C4-2B (cell line): Measurements from ENCODE around the gene ANKRD11.
"Not testable (repeated sequence)": the region's sequence is repeated elsewhere in the genome, so short reads cannot be mapped to it uniquely, and the experiment has no call there.

ENCODE experiments used
- H3K27ac ChIP-seq: fragments of 450-650 bp; 2 replicates; pipeline ENCODE4 v1.5.1; 2017
- ZFX ChIP-seq: fragments of 450-650 bp; IDR thresholded peaks from 2 replicates; pipeline ENCODE4 v1.6.1; 2017
- TF ChIP-seq, protein P1 (sequence below): fragments of 450-650 bp; conservative IDR thresholded peaks from 2 replicates; pipeline ENCODE4 v1.5.1; 2017; ENCODE audit warnings: mild to moderate bottlenecking

Gene ANKRD11

DNA sequence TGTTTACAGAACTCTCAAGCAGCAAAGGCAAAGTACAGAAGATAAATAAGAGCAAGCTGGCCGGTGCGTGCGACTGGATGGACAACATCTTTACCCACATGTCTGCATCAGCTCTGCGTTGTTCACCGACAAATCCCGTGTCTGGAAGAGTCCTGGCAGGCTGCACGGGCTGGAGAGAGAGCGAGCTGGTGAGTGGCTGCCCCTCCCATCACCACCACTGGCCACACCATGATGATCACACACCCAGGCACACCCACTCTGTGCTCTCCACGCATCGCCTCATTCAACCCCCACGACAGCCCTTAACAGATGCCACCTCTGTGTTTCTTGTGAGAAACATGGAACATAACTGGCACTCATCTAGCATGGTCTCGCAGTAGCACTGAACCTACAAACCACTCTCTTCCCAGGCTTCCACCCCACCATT lies 59.2 kb downstream of the ANKRD11 start:
- H3K27ac ChIP-seq, result peak overlapping the region; percentile 70
- TF ChIP-seq, protein P1, sequence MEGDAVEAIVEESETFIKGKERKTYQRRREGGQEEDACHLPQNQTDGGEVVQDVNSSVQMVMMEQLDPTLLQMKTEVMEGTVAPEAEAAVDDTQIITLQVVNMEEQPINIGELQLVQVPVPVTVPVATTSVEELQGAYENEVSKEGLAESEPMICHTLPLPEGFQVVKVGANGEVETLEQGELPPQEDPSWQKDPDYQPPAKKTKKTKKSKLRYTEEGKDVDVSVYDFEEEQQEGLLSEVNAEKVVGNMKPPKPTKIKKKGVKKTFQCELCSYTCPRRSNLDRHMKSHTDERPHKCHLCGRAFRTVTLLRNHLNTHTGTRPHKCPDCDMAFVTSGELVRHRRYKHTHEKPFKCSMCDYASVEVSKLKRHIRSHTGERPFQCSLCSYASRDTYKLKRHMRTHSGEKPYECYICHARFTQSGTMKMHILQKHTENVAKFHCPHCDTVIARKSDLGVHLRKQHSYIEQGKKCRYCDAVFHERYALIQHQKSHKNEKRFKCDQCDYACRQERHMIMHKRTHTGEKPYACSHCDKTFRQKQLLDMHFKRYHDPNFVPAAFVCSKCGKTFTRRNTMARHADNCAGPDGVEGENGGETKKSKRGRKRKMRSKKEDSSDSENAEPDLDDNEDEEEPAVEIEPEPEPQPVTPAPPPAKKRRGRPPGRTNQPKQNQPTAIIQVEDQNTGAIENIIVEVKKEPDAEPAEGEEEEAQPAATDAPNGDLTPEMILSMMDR, result no peak
- TF ChIP-seq ZFX, result no peak

DNA sequence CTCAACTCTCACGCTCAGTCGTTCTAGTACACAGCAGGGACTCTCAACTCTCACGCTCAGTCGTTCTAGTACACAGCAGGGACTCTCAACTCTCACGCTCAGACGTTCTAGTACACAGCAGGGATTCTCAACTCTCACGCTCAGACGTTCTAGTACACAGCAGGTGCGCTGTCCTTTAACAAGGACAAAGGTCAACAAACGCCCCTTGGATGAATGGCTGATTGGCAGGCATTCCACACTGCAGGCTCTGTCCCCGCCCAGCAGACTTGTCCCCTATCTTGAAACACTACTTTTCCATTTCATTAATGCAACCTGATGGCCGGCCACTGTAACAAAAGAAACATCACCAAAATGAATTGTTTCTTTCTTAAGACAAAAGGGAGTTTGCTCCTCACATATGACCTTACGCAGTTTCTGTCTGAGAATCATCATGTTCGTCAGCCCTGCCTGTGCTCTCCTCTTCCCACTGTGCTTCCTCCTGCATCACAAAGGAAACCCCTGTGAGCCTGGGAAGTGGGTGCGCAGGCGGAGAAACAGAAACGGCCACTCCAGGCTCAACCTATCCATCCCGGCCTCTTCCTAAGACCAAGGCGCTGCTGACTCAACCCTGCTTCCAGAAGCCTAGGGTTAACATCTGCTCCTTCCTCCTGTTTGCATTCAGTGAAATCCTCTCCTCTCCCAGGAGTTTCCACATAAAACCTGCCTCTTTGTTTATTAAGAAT lies 59.8 kb downstream of the ANKRD11 start:
- H3K27ac ChIP-seq, result peak overlapping the region; percentile 70
- no peak for TF ChIP-seq ZFX
- TF ChIP-seq, protein P1, result no peak

DNA sequence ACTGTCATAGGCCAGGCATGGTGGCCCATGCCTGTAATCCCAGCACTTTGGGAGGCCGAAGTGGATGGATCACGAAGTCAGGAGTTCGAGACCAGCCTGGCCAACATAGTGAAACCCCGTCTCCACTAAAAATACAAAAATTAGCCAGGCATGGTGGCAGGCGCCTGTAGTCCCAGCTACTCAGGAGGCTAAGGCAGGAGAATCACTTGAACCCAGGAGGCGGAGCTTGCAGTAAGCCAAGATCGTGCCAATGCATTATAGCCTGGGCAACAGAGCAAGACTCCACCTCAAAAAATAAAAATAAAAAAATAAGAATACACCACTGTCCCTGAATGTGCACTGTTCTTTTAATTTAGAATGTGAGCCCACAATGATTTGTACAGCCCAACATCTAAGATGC lies 61.8 kb downstream of the ANKRD11 start:
- H3K27ac ChIP-seq, result not testable (repeated sequence)

DNA sequence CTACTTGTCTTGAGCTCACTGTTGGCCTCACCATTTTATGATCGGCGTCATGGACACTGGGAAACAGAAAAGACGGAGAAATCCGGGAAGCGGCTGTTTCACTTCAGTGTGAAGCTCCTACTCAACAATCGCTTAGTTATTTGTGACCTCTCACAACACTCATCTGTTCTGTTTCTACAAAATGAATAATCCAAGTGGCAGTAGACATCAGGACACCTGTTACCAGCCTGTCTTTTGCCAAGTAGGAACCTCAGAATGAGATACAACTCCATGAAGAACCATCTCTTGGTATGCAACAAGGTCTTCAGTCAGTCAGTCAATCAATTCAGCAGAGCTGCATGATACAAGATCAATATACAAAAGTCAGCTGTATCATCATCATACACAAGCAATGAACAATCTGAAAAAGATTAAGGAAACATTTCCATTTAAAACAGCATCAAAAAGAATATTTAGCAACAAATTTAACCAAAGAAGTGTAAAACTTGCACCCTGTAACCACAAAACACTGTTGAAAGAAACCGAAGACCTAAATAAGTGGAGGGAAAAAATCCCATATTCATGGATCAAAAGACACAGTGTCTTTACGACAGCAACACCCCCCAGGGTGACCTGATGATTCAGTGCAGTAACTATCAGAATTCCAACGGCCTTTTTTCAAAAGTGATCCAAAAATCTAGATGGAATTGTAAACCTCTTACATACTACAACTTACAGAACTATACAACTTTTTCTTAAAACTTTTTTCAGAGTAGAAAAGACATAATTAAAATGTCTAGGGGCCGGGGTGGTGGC lies 63.4 kb downstream of the ANKRD11 start:
- TF ChIP-seq, protein P1, result no peak
- TF ChIP-seq ZFX, result no peak
- H3K27ac ChIP-seq, result no peak overlapping the region

DNA sequence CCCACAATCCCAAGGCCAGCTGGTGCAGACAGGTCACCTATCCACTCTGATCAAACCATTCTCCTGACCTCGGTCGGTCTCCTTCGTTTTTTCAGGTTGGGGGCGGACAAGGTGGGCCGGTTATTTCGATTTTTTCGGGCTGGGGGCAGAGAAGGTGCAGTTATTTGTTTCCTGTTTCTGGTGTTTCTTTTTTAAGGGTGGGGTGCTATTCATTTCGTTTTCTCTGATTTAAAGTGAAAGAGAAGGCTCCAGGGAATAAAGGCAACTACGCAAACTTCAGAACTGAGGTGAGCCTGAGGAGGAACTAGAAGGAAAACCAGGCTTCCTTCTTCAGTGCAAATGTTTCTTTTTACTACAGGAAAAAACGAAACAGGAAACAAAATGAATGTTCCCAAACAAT lies 64.8 kb downstream of the ANKRD11 start:
- no peak for TF ChIP-seq ZFX
- TF ChIP-seq, protein P1, result no peak
- no peak overlapping the region for H3K27ac ChIP-seq

DNA sequence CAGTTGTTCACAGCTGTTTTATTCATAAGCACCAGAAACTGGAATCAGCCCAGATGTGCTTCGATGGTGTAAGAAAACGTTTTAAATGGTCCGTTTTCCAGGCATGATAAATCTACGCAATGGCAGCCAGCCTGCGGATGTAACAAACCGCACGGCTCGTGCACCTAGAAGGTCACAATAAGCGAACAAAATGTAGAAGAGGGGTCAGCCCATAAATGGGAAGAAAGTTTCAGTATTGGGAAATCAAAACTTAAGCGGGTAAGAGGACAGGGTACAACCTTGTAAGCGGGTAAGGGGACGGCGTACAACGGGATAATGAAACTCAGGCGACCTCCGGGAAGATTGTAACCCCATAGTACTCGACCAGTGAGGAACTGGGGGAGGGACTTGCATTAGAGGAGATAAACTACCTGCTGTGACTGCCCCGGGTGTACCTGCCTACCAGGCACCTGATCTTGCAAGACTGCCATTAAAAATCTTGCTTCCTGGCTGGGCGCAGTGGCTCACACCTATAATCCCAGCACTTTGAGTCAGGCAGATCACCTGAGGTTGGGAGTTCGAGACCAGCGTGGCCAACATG lies 66.6 kb downstream of the ANKRD11 start:
- TF ChIP-seq, protein P1, result no peak
- no peak for TF ChIP-seq ZFX
- no peak overlapping the region for H3K27ac ChIP-seq

DNA sequence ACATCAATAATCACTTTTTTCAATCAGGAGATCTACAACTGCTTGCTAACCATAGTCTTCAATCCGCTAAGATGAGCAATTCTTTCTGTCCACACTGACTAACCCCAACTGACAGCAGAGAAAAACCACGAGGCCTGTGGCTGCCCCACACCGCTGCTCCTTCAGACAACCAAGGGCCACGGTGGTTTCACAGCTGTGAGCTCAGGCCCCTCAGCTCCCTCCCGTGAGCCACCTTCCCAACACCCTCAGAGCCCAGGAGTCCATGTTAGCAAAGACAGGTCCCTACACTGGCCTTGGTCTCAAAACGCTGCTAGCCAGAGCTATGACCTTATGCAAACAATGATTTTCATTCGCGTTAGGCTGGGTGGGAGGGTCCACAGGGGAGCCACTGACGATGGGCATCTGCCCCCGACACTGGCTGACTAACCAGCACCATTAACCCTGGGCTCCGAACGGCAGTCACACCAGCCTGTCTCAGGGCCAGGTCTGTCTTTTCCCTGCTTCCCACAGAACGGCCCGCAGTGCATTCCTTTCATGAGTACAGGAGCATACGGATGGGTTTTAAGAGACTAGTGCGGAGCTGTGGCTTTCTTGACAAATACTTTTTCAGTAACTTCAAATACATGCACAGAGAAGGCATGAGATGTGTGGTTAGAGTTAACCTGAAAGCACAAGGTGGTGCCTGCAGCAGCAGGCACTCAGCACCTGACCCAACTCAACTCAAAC lies 67.3 kb downstream of the ANKRD11 start:
- no peak for TF ChIP-seq ZFX
- TF ChIP-seq, protein P1, result no peak
- no peak overlapping the region for H3K27ac ChIP-seq
